Urothelium cell line (cell line): ENCODE results near the gene KCNK5.

Experiments used
- DNase-seq: peaks from one replicate; pipeline ENCODE4 v3.0.0; 2011; ENCODE audit warnings: low spot score, mixed read lengths
- FAIRE-seq: peaks from 2 replicates; lab custom pipeline; 2011; peaks lifted over from hg19 to GRCh38; lab: Jason Lieb, UNC

KCNK5 gene

GRCh38 chr6:39199231-39199940 lies 29.9 kb downstream of the KCNK5 start:
- DNase-seq = no peak

GRCh38 chr6:39198528-39198927 lies 30.7 kb downstream of the KCNK5 start:
- FAIRE-seq = no peak
- no peak for DNase-seq

More at GRCh38 chr6:39199231-39199940, 29.9 kb downstream of the KCNK5 start:
- FAIRE-seq = no peak

- DNase-seq (no peak), FAIRE-seq (no peak)
Measured at GRCh38 chr6:39197922-39198500, 31.3 kb downstream of the KCNK5 start.

- no peak for DNase-seq
- no peak for FAIRE-seq
Measured at GRCh38 chr6:39197521-39197920, 31.8 kb downstream of the KCNK5 start.

DNA sequence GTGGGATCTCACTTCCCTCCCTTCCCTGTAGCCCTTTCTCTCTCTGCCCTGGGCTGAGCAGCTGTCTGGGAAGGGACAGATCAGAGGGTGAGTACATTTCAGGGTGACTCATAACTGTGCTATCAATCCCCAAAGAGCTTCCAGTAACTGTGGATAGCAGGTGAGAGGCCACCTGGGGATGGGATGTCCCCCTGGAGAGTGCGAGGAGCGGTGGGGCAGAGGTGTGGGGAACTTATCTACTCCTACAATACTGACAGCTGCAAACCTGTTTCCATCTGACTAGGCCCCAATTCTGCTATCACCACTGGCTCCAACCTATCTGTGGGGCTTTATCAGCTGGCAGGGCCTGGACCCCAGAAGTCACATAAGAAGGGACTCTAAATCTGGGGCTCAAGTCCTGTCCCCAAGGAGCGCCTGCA lies 32.6 kb downstream of the KCNK5 start:
- no peak for DNase-seq
- FAIRE-seq = no peak

DNA sequence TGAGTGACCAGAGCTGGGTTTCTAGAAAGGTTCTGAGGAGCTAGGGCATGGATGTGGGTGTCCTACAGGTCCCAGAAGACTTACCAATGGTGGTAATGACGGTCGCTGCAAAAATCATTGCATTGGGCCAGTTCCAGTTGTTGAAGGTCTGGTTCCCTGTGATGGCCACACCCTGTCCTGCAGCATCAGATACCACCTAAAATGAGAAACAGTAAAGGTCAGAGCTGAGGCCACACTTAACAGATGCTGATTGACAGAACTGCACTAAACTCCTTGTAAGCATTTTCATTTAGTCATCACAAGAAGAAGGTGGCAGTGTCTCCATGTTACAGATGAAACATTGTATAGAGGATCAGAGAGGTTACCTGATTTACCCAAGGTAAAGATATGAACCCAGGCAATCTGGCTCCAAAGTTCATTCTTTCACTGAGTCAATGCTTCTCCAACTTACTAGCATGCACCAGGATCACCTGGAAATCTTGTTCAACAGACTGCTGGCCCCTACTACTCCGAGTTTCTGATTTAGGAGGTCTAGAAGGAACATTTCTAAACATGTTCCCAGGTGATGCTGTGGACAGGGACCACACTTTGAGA lies 33.4 kb downstream of the KCNK5 start:
- DNase-seq = no peak
- FAIRE-seq = no peak

DNA sequence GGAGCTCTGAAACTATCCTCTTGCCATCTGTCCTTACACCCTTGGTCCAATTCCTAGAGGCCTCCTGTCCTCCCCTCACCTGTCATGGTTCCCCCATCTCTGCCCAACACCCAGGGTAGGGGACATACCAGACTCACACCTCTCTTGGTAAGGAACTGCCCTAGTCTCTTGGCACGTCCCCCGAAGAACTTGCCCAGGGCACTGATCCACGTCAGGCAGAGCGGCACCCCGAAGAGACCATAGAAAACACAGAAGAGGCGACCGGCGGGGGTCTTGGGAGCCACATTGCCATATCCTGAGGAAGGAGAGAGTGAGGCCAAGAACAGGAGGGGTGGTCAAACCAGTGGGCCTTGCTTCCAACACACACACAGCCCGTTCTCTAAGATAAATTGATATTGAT lies 34.8 kb downstream of the KCNK5 start:
- no peak for FAIRE-seq

GRCh38 chr6:39193201-39193791 lies 36.0 kb downstream of the KCNK5 start:
- no peak for FAIRE-seq
- no peak for DNase-seq

More for the DNA sequence above, 34.8 kb downstream of the KCNK5 start:
- DNase-seq = no peak

- DNase-seq (no peak), FAIRE-seq (no peak)
Measured at GRCh38 chr6:39192736-39193135, 36.5 kb downstream of the KCNK5 start.

DNA sequence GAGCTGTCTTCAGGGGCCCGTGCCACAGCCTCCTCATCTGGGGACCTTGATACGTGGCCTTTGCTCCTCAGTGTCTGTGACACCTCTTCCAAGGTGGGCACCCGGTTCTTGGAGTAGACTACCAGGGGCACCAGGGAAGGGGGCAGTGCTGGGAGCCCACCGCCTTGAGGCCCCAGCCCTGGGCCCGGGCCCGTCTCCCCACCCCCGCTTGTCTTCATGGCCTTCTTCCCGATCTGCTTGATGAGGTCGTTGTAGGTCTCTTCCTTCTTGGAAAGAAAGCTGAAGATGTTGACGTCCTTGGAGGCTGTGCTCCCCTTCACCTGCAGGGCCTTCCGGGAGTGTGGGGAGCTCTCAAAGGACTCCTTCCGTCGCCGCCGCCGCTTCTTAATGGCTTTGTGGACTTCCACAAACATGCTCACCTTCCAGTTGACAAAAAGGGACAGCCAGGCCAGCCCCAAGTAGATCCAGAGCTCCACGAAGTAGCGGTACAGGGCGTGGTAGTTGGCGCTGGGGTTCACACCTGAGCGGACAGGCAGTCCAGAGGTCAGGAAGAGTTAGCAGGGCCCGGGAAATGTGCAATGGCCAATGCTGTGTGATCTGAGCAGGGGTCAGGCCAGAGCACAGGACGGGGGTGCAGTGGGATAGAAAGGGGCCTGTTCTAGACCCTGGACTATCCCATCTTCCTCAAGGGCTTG lies 37.9 kb downstream of the KCNK5 start:
- DNase-seq (no peak), FAIRE-seq (no peak)

- DNase-seq (no peak), FAIRE-seq (no peak)
Measured at GRCh38 chr6:39190545-39191235, 38.6 kb downstream of the KCNK5 start.

DNA sequence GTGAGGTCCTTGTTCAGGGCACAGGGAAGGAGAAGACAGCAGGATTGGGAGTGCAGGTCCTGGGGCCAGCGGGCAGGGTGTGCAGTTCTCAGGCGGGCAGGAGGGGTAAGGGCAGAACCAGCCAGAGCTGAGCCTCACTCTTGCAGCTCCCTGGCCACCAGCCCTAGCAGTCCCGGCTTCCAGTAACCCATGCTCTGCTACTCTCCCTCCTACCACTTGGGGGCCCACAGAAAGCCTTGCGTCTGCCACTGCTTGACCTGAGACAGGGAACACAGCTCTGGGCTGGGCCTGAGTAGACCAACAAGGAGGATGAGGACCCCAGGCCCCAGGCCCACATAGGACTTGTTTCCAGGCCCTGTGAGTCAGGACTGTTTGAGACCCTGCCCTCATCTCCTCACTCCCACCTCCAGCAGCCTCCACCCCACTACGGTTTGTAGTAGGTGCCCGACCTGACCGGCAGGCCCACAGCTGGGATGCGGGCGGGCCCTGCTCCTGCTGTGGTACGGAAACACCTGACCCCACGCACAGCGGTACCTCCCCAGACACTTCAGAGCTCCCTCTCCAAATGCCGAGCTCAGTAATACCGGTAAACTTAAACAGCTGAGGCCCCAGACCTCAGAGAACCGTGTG lies 39.2 kb downstream of the KCNK5 start:
- FAIRE-seq (no peak), DNase-seq (no peak)

GRCh38 chr6:39189131-39189530 lies 40.1 kb downstream of the KCNK5 start:
- no peak for DNase-seq
- no peak for FAIRE-seq

- FAIRE-seq (no peak), DNase-seq (no peak)
Measured at GRCh38 chr6:39188571-39188970, 40.7 kb downstream of the KCNK5 start.

DNA sequence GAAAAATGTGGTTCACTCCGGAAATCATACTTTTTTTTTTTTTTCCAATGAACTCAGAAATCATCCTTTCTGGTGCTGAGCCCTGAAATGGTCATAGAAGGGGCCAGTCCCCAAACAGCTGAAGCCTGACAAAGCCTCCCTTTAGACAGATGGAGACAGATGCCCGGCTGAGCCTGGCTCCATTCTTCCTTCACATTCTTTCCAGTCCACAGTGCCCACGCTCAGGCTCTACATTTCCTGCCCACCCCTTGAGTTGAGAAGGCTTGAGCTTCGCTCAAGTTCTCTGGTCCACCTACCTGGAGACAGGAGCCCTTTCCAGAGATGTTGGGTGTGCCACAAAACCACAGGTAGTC lies 41.2 kb downstream of the KCNK5 start:
- DNase-seq (no peak), FAIRE-seq (no peak)

- DNase-seq = no peak
- no peak for FAIRE-seq
Measured at GRCh38 chr6:39184906-39185580, 44.2 kb downstream of the KCNK5 start.

- FAIRE-seq (no peak), DNase-seq (no peak)
Measured at GRCh38 chr6:39182604-39183003, 46.7 kb downstream of the KCNK5 start.

DNA sequence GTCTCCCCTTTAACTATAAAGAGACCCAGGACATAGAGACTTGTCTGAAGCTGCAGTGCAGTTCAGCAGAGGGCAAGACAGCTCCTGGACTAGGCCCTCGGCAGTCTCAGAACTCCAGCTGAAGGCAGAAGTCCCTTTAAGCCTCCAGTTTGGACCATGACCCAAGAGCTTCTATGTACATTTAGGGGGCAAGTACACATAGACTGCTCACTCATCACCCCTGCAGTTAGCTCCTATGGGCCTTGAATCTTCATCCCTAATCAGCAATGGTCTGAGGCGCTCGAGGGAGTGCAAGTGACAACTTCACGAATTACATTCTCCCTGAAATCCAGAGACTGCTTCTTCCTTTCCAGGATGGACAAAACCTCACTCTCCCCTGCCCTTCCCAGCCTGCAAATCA lies 47.4 kb downstream of the KCNK5 start:
- FAIRE-seq (no peak), DNase-seq (no peak)

DNA sequence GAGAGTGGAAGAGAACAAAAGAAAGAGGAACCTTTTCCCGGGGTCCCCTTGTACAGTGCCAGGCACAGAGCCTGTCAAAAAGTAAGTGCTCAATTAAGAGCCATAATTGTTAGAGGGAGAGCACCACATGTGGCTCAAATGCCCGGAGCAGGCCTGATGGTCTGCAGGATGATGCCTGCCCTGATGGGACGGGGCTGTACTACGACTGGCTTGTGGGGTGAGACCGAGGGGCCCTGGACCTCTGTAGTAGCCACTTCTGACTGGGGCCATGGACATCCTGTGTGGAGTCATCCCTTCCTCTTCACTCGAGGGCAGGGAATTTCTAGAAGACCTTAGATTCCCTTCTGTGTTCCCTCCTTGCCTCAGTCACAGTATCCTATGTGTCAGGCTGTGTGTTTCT lies 47.9 kb downstream of the KCNK5 start:
- DNase-seq (no peak), FAIRE-seq (no peak)

GRCh38 chr6:39178804-39179203 lies 50.5 kb downstream of the KCNK5 start:
- DNase-seq = no peak
- no peak for FAIRE-seq
